GDM1 (cell line): ENCODE data around the gene DOCK6.

ENCODE experiments used
- DNase-seq: peaks from one replicate; lab custom pipeline; 2025; lab: John Stamatoyannopoulos, UW

The DOCK6 gene

DNA sequence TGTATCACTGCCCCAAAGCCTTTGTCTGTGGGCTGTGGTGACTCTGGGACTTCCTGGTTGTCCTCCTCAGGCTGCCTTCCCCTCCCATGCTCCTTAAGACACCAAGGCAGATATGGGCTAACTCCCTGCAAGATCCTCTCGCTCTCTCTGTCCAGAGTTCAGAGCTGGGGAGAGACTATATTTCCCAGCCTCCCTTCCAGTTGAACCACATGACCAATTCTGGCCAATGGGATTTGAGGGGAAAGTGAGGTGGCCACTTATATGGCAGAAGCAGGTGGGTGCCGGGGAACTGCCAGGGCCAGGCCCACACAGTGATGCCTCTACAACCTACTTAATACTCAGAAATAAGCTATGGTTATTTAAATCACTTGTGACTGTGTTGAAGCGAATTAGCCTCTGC is 39.1 kb downstream of the DOCK6 start:
- no peak for DNase-seq

DNA sequence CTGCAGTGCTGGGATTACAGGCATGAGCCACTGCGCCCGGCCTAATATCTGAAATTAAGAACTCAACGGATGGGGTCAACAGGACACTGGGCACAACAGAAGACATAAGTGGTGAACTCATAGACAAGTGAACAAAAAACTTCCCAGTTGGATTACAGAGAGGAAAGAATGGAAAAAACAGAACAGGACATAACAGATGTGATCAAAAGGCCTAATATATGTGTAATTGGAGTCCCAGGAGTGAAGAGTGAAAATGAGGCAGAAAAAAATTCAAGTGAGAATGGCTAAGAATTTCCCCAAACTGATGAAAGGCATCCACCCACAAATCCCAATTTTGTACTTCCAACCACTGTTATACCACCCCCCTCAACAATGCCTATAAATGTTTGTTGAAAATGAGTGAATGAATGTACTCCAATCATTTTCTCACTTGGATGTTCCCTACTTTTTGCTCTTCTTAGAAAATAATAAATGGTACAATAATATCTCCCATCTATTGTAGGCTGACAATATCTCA is 41.2 kb downstream of the DOCK6 start:
- no peak for DNase-seq

DNA sequence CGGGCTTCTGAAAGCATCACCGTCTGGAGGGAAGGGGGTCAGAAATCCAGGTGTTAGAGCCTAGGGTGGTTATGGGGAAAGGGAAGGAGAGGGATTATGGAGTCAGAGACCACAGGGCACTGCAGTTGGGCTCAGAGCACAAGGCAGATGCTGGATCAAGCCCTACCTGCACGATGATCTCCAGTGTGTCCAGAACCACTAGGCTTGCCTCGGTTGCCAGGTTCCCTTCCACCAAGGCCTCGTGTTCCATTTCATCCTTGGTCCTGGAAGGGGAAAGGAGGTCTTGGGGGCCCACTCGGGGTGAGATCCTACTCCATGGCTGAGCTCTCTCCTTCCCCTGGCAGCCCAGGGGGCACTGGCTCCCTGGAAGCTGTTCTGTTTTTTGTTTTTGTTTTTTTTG is 47.9 kb downstream of the DOCK6 start:
- DNase-seq, result no peak

- DNase-seq, result no peak
Observed at GRCh38 chr19:11210656-11210928, 51.7 kb downstream of the DOCK6 start.

DNA sequence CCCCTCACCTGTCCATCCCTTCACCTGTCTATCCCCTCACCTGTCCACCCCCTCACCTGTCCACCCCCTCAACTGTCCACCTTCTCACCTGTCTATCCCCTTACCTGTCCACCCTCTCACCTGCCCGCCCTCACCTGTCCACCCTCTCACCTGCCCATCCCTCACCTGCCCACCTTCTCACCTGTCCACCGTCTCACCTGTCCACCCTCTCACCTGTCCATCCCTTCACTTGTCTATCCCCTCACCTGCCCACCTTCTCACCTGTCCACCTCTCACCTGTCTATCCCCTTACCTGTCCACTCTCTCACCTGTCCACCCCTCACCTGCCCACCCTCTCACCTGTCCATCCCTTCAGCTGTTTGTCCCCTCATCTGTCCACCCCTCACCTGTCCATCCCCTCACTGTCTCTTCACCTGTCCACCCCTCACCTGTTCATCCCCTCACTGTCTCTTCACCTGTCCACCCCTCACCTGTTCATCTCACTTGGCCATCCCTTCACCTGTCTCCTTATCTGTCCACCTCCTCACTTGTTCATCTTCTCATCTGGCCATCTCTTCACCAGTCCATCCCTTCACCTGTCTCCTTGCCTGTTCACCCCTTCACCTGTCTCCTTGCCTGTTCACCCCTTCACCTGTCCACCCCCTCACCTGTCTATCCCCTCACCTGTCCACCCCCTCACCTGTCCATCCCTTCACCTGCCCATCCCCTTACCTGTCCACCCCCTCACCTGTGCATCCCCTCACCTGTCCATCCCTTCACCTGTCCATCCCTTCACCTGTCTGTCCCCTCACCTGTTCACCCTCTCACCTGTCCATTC is 52.3 kb downstream of the DOCK6 start:
- no peak for DNase-seq

- DNase-seq, result no peak
Observed at GRCh38 chr19:11208561-11209471, 53.5 kb downstream of the DOCK6 start.

GRCh38 chr19:11205939-11206570 is 56.3 kb downstream of the DOCK6 start:
- no peak for DNase-seq

GRCh38 chr19:11204943-11205349 is 57.4 kb downstream of the DOCK6 start:
- DNase-seq, result peak; percentile 30

GRCh38 chr19:11204076-11204602 is 58.2 kb downstream of the DOCK6 start:
- DNase-seq, result no peak

DNA sequence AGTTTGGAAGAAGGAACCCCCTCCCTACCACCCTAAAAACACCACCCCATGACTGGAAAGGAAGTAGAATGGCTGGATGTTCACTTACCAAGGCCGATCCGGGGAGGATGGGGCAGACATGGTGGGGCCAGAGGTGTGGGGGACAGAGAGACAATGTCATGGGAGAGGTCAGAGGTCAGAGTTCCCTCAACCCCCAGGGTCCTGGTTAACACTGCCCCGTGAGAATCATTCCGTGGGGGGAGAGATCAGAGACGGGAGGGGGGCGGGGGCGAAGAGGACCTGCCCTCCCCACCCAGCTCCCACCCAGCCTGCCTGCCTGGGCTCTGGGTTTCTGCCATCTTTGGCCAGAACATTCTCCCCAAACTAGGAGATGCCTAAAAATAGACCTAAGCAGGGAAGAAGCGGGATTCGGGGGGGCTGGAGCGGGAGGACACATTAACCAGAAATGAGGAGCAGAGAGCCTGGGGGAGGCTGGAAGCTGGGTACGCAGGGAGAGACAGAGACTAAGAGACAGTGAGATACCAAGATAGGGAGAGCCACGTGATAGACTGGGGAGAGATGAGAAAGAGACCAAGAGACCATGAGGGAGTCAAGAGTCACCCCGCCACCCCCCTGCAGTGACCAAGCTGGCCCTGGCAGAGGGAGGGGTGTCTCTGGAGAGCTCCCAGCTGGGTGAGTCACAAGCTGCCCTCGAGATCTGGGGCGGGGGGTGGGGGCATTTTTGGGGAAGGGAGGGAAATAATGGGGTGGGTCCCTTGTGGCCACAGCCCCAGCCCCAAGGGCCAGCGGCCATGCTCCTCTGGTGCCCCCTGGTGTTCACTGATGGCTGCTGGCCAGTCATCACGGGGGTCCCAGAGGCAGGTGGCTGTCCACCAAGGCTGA is 58.9 kb downstream of the DOCK6 start:
- DNase-seq, result peak; percentile 15

DNA sequence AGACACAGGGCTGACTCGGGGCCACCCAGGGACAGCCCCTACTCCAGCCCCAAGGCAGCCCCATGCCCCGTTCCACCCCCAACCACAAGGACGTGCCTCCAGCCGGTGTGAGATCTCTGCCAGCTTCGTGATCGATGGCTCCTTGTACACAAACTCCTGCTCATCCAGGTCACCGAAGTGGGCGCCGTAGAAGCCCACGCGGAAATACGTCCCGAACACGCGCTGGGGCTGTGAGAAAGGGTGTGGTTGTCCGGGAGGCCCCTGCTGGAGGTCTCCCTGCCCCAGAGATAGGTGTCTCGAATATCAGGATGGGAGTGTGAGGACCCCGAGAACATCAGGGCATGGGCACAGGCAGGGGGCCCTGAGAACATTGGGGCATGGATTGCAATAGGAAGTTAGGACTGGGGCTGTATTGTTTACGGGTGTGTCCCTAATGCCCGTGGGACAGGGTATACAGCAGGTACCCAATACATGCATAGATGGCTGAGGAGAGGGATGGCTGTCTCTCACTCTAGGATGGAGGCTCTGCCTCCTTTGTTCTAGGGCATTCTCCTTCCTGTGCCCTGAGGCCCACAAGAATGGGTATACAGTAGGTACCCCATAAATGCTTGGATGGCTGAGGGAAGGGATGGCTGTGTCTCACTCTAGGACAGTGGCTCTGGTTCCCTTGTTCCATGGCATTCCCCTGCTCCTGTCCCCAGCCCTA is 59.7 kb downstream of the DOCK6 start:
- no peak for DNase-seq

GRCh38 chr19:11201791-11202190 is 60.5 kb downstream of the DOCK6 start:
- DNase-seq, result no peak

DNA sequence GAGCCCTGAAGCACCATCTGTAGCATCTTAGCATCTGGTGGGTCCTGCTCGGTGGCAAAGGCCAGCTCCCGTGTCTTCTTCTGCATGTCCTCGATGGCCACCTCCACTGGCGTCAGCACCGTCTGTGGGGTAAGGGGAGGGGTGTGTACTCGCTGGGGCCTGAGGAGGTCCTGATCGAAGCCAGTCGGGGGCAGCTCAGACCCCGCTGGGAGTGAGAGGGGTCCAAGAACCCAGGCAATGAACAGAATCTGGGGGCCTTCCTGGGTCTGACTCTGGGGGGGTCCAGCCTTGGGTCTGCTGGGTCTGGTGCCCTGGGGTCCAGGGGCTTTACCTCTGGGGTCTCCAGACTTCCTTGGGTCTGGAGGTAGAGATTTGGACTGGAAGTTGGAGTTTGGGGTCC is 61.4 kb downstream of the DOCK6 start:
- no peak for DNase-seq

GRCh38 chr19:11200015-11200574 is 62.2 kb downstream of the DOCK6 start:
- no peak for DNase-seq

DNA sequence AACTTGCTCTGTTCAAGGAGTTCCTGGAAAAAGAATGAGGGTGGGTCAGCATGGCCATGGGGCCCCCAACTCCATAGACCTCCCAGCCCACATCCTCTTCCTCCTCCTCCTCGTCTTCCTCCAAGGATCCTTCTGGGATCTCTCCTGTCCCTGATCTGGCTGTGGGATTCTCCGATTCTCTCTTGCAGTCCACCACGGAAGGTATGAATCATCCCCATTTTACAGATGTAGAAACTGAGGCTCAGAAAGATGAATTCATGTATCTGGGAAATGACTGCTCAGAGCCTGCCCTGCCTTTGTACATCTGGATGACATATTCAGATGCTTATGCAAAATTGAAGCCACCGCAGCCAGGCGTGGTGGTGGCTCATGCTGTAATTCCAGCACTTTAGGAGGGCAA is 62.8 kb downstream of the DOCK6 start:
- DNase-seq, result no peak

DNA sequence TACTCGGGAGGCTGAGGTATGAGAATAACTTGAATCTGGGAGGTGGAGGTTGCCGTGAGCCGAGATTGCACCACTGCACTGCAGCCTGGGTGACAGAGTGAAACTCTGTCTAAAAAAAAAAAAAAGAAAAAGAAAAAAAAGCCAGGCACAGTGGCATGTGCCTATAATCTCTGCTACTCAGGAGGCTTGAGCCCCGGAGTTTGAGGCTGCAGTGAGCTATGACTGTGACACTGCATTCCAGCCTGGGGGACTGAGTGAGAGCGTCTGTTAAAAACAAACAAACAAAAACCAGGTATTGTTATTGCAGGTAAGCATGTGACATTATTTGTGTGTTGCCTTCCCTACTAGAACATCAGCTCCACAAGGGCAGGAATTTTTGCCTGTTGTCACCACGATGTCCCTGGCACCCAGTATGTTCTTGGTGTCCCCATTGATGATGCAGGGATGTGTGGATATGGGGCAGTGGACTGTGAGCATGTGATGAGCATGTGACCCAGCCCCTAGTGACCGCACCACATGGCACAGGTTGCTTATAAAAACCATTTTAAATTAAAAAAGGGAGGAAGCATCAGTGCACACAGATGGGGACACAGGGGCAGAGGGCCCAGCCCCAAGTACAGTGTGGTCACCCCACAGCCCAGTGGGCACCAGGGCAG is 63.4 kb downstream of the DOCK6 start:
- no peak for DNase-seq

GRCh38 chr19:11198175-11198534 is 64.2 kb downstream of the DOCK6 start:
- no peak for DNase-seq

DNA sequence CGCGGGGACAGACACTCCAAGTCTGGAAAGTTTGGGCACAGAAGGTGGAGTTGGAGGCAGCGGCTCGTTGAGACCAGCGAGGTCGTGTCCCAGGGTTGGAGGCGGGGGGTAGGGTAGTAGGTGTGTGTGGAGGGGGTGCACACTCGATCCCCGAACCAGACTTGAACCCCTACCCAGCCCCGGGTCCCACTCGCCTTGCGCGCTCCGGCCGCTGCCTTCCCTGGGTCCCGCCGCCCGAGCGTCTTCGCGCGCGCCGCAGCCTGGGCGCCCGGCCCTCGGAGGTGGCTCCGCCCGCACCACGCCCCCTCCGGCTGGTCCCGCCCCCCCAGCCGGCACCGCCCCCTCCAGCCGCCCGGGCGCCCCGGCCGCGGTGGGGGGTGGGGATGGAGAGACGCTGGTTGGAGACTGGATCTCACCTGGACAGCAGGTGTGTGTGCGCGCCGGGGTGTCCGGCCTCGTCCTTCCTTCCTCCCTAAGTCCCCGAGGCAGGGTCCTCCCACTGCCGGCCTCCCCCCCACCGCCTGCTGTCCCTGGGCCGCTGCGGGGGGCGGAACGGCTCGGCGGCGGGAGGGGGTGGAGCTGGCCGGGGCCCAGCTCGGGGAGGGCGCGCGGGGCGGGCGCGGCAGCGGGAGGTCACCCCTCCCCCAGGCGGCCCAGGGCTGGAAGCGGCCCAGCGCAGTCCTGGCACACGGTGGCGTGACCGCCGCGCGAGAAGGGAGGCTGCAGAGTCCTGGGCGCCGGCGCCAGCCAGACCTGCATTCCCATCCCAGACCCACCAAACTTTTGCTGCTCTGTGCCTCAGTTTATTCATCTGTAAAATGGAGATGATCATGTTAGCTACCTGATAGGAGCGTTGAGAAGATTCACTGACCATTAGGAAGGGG is 64.8 kb downstream of the DOCK6 start, which contains the start of gene KANK2:
Gene KANK2, minus strand, starts transcription at position 255 of the 884 bp plus-strand sequence. CDS start 3,034 bp downstream, outside the sequence.
- DNase-seq, result peak; percentile 77
